ENCODE results near the gene NBPF12.
"Not testable (repeated sequence)": the region's sequence is repeated elsewhere in the genome, so short reads cannot be mapped to it uniquely, and the experiment has no call there.

DNA sequence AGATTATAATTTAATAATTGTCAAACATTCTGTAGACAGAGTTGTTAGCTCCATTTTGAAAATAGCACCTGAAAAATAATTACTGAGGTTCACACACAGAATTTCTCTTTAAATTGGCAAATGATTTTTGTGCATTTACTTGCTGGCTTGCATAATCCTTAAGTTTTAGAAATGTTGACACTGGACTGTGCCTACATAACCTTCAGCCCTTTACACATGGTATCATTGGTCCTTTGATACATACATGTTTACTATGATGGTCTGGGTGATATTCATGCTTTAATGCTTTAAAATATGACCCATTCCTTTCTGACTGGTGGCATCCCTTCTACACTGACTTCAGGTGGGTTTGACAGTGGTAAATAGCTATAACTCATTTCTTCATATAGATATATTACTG, 17.3 kb upstream of the NBPF12 start:
- not testable (repeated sequence) for TF ChIP-seq ZNF569 (CRISPR knock-in tag; IDR thresholded peaks at IDR 0.05; ENCODE audit: borderline replicate concordance); STAT5B (CRISPR knock-in tag; IDR thresholded peaks at IDR 0.05); ZNF251 (CRISPR knock-in tag; IDR thresholded peaks at IDR 0.05); ZNF432 (CRISPR knock-in tag; IDR thresholded peaks at IDR 0.05; ENCODE audit: borderline replicate concordance); ZNF383 (CRISPR knock-in tag; IDR thresholded peaks at IDR 0.05; ENCODE audit: borderline replicate concordance); NR1H2 (CRISPR knock-in tag; IDR thresholded peaks at IDR 0.05; ENCODE audit: borderline replicate concordance, low read depth); HMGXB4 (CRISPR knock-in tag; IDR thresholded peaks at IDR 0.05; ENCODE audit: borderline replicate concordance in 1 of 2, low read depth in 1 of 2); YY1 (IDR thresholded peaks at IDR 0.05; ENCODE audit: insufficient read depth, insufficient replicate concordance, low read depth, low read length); MXD1 (CRISPR knock-in tag; IDR thresholded peaks at IDR 0.05); CTCF (CRISPR knock-in tag; IDR thresholded peaks at IDR 0.05)
- TF ChIP-seq, protein P1, sequence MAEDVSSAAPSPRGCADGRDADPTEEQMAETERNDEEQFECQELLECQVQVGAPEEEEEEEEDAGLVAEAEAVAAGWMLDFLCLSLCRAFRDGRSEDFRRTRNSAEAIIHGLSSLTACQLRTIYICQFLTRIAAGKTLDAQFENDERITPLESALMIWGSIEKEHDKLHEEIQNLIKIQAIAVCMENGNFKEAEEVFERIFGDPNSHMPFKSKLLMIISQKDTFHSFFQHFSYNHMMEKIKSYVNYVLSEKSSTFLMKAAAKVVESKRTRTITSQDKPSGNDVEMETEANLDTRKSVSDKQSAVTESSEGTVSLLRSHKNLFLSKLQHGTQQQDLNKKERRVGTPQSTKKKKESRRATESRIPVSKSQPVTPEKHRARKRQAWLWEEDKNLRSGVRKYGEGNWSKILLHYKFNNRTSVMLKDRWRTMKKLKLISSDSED (CRISPR knock-in tag; IDR thresholded peaks at IDR 0.05), result not testable (repeated sequence)
- TF ChIP-seq, protein P2, sequence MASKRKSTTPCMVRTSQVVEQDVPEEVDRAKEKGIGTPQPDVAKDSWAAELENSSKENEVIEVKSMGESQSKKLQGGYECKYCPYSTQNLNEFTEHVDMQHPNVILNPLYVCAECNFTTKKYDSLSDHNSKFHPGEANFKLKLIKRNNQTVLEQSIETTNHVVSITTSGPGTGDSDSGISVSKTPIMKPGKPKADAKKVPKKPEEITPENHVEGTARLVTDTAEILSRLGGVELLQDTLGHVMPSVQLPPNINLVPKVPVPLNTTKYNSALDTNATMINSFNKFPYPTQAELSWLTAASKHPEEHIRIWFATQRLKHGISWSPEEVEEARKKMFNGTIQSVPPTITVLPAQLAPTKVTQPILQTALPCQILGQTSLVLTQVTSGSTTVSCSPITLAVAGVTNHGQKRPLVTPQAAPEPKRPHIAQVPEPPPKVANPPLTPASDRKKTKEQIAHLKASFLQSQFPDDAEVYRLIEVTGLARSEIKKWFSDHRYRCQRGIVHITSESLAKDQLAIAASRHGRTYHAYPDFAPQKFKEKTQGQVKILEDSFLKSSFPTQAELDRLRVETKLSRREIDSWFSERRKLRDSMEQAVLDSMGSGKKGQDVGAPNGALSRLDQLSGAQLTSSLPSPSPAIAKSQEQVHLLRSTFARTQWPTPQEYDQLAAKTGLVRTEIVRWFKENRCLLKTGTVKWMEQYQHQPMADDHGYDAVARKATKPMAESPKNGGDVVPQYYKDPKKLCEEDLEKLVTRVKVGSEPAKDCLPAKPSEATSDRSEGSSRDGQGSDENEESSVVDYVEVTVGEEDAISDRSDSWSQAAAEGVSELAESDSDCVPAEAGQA (IDR thresholded peaks at IDR 0.05; ENCODE audit: low read depth), result not testable (repeated sequence)
- TF ChIP-seq, protein P2 (CRISPR knock-in tag; IDR thresholded peaks at IDR 0.05; ENCODE audit: borderline replicate concordance), result not testable (repeated sequence)
- TF ChIP-seq, protein P3, sequence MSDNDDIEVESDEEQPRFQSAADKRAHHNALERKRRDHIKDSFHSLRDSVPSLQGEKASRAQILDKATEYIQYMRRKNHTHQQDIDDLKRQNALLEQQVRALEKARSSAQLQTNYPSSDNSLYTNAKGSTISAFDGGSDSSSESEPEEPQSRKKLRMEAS (IDR thresholded peaks at IDR 0.05), result not testable (repeated sequence)

Measured in HepG2 (cell line).